Activated T-cell treated with anti-CD3 and anti-CD28 coated beads for 4 hours (primary cell): ENCODE results near the gene DNAAF8.
"Not testable (repeated sequence)": the region's sequence is repeated elsewhere in the genome, so short reads cannot be mapped to it uniquely, and the experiment has no call there.

ENCODE experiments used
- DNase-seq: peaks from one replicate; pipeline ENCODE4 v3.0.0-alpha.2; 2020

DNAAF8 gene

GRCh38 chr16:4724661-4725270, 9.6 kb upstream of the DNAAF8 start:
- no peak for DNase-seq

GRCh38 chr16:4726616-4727015, 7.7 kb upstream of the DNAAF8 start:
- DNase-seq = no peak

GRCh38 chr16:4728676-4729075, 5.7 kb upstream of the DNAAF8 start:
- DNase-seq = no peak

DNA sequence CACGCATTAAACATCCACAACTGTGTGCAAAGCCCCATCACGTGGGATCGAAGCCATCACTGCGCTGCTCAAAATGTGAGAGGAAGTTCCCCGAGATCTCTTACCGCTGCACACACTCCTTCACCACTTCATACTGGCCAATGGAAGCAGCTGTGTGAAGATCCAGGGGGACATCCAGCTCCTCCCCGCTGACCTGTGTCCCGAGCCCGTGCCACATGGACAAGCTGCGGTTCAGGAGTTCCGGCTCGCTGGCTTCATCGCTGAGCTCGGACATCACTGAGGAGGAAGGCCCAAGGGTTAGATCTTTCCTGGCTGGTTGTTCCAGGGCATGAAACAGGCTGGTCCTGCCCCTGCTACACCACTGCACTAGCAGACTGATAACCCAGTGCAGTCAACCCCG, 4.5 kb upstream of the DNAAF8 start:
- DNase-seq = no peak

- DNase-seq = no peak
Observed at GRCh38 chr16:4733211-4733742, 1.1 kb upstream of the DNAAF8 start.

GRCh38 chr16:4733747-4734062, 632 bp upstream of the DNAAF8 start:
- peak; percentile 29 for DNase-seq

DNA sequence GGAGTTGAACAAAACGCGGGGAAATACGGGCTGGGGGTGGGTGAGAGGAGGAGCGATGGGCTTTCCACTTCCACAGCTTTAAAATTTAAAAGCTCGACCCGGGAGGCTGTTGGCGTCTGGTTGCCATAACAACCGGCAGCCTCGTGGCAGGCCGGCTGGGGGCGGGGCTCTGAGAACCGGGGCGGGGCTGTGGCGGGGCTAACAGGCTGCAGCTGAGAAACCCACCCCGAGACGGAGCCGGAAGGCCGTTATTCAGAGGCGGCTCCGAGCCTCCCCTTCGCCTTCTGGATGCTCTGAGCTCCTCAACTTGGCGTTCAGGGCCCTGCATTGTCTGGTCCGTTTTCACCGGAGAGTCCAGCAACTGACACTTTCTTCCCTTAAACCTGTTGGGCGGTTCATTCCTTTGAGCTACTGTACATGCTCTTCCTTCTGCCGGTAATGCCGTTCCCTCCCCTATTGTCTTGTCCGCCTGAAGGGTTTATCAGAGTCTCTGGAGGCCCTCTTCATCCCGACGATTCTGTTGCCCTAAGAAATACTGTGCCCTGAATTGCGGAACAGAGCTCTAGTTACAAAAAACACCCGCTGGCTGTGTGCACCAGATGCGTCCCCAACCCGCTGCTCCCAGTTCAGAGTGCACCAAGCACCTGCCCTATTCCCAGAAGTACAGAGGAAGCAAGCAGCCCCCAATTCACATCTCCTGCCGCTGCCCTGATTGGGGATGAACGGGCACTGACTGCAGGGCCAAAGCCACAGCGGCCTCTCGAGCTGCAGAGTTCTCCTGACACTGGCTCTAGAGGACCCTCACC, 596 bp downstream of the DNAAF8 start:
- peak; percentile 92 for DNase-seq

GRCh38 chr16:4736546-4736945, 2.2 kb downstream of the DNAAF8 start:
- no peak for DNase-seq

- no peak for DNase-seq
Observed at GRCh38 chr16:4737545-4737944, 3.2 kb downstream of the DNAAF8 start.

GRCh38 chr16:4738370-4738769, 4.0 kb downstream of the DNAAF8 start:
- DNase-seq = not testable (repeated sequence)

DNA sequence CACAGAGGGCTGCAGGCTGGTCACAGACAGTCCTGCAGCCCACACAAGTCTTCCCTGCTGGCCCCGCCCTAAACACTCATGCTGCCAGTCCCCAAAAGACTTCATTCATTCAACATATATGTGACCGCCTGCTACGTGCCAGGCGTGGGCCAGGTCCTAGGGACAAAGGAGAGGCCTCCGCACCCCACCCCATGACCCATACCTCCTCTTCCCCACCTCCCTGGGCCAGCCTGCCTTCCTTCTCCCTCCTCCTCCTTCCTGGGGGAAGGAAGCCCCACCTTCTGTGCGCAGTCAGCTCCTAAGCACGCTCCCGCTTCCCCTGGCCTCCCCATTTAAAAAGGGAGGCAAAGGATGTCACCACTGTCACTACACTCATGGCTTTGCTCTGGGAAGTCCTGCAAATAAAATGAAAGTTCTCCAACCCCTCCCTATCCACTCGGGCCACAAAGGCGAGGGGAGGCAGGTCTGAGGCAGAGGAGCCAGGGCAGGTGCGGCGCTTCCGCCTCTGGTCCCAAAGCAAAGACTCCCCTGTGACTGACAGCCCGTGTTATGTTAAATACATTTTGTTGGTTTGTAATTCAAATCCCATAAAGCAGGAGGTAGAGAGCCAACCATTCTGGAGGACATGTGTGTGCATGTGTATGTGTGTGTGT, 9.0 kb downstream of the DNAAF8 start:
- no peak for DNase-seq

DNA sequence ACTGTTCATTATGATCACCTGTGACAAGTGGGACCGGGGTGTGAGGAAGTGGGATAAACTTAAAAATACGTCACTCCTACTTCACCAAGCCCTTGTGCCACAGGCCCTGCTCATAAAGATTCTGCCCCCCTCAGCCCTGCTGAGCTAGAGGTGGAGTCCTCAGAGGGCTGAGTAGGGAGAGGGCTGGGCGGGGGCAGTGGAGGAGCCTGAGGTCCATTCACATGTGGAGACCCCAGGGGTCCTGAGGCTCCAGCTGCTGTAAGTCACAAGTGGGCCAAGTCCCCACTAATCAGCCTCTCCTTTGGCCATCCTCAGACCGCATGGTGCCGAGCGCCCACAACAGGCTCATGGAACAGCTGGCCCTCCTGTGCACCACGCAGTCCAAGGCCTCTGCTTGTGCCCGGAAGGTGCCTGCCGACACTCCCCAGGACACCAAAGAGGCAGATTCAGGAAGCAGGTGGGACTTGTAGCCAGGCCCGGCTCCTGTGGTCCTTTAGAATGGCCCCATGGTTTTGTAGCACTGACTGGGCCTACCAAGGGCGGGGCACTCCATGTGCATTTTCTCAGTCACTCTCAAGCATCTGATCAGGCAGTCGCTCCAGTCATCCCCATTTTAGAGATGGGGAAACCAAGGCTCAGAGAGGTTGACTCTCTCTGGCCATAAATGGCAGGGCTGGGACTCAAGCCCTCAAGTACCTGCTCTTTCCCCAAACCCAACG, 10.4 kb downstream of the DNAAF8 start:
- DNase-seq = no peak

DNA sequence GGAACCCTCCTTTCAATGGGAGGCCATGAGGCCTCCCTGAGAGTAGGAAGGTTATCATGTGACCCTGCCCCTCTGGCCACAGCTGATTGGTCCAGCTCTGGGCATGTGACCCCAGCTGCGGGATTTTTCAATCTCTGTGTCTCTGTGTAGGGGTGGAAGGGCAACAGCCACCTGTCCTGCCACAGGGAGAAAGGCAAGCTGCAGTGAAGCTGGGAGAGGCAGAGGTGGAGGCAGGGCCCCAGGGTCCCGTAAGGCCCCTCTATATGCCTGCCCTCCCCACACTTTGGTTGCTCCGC, 10.9 kb downstream of the DNAAF8 start:
- DNase-seq = no peak

DNA sequence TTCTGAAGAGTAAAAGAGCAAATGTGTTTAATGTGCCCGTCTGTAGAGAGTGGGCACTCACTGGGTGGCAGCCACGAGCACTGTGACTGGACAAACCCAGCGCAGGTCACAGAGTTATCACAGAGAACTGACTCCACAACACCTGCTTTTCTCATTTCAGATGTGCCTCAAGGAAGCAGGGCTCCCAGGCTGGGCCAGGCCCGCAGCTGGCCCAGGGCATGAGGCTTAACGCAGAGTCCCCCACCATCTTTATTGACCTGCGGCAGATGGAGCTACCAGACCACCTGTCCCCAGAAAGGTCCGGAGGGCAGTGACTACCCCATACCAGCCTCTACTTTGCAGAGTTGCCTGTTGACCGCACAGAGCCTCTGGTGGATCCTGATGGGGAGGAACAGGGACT, 11.9 kb downstream of the DNAAF8 start:
- DNase-seq = no peak

DNA sequence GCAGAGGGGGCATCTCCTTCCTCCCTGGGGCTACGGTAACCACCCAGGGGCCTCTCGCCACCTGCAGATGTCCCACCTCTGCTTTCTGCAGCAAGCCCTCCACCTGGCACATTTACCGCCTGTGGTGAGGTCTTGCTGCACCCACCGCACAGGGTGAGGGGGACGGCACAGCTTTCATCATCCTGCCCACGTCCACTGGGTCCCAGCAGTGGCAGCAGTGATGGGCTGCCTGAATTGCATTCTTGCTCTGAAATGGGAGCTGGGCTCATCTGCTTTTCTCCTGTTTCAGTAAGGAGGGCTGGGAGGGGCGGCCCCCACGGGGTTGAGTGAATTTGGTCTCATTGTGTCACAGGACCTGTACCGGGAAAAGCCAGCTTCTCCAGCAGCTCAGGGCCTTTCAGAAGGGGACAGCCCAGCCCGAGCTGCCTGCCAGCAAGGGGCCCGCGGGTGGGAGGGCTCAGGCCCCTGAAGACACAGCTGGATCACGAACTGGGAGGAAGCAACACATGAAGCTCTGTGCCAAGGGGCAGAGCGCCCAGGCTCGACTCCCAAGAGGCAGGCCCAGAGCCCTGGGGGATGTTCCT, 12.7 kb downstream of the DNAAF8 start:
- DNase-seq = no peak

GRCh38 chr16:4747906-4748681, 13.8 kb downstream of the DNAAF8 start:
- DNase-seq = no peak

- DNase-seq = no peak
Observed at GRCh38 chr16:4748682-4749411, 14.5 kb downstream of the DNAAF8 start.

- no peak for DNase-seq
Observed at GRCh38 chr16:4749700-4750257, 15.4 kb downstream of the DNAAF8 start.

GRCh38 chr16:4750896-4751295, 16.6 kb downstream of the DNAAF8 start:
- no peak for DNase-seq

DNA sequence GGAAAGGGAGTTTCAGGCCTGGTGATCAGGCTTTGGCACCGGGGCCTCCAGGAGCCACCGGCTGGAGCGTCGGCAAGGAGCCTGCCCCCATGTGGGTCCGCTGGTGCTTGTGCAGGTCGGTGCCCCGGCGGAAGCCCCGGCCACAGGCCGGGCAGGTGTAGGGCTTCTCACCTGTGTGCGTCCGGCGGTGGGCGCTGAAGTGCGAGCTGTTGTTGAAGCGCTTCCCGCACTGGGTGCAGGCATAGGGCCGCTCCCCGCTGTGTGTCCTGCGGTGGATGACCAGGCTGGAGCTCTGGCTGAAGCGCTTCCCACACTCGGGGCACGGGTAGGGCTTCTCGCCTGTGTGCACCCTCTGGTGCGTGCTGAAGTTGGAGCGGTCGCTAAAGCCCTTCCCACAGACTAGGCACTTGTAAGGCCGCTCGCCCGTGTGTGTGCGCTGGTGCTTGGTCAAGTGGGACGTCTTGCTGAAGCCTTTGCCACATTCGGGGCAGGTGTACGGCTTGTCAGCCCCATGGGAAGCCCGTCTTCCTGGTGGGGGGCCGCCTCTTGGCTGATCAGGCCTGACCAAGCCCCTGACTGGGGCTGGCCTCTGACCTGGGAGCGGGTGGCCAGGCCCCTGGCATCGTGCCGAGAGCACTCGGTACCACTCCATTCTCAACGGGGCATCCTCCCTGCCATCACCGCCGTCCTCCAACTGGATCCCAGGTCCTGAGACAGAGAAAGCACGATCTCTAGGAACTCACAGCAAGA, 18.2 kb downstream of the DNAAF8 start:
- no peak for DNase-seq

DNA sequence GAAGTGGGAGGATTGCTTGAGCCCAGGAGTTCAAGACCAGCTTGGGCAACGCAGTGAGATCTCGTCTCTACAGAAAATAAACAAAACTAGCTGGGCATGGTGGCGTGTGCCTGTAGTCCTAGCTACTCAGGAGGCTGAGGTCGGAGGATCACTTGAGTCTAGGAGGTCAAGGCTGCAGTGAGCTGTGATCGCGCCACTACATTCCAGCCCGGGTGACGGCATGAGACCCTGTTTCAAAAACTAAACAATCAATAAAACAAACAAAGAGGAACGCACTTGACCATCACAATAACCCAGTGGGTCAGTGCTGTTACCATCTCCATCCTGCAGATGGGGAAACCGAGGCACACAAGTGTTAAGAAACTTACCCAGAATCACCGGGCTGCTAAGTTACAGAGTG, 18.9 kb downstream of the DNAAF8 start:
- DNase-seq = no peak
